Keratinocyte (primary cell): ENCODE data around the gene HSF2. TPM values are rescaled to one million over a fixed set of nuclear protein-coding genes. Genes with fewer than 3 reads are reported as not detected.
A peak's percentile ranks its signal among the peaks of the same experiment; 100 is the strongest.

Experiments used
- DNase-seq: peaks from one replicate; pipeline ENCODE4 v3.0.0-alpha.2; 2011; ENCODE audit warnings: low read depth, missing footprints, low spot score
- FAIRE-seq: peaks from 2 replicates; lab custom pipeline; 2011; peaks lifted over from hg19 to GRCh38; lab: Jason Lieb, UNC
- H2AFZ ChIP-seq: 2 replicates; pipeline ENCODE4 v1.6.0; 2012; ENCODE audit warnings: low read length, control low read depth, inconsistent platforms; ENCODE audit not compliant: control insufficient read depth
- H3K27ac ChIP-seq: 2 replicates; pipeline ENCODE4 v1.5.1; 2011; ENCODE audit warnings: low read length; ENCODE audit not compliant: control insufficient read depth, insufficient read depth
- H3K27me3 ChIP-seq: 3 replicates; pipeline ENCODE4 v1.6.0; 2011; ENCODE audit warnings: low read length; ENCODE audit not compliant: control insufficient read depth, insufficient read depth; ENCODE audit errors: extremely low read depth
- H3K36me3 ChIP-seq, 2 experiments: 2 replicates in 1 of 2; 3 replicates in 1 of 2; pipeline ENCODE4 v1.5.1; 2011; ENCODE audit warnings: low read length in 2 of 2, mild to moderate bottlenecking in 1 of 2; ENCODE audit not compliant: control insufficient read depth in 2 of 2, insufficient read depth in 2 of 2; ENCODE audit errors: extremely low read depth in 1 of 2
- H3K4me1 ChIP-seq: 3 replicates; pipeline ENCODE4 v1.5.1; 2011; ENCODE audit warnings: low read length; ENCODE audit not compliant: control insufficient read depth, insufficient read depth; ENCODE audit errors: extremely low read depth
- H3K4me2 ChIP-seq: 3 replicates; pipeline ENCODE4 v1.6.0; 2011; ENCODE audit warnings: low read depth, low read length; ENCODE audit not compliant: control insufficient read depth, insufficient read depth; ENCODE audit errors: extremely low read depth
- H3K4me3 ChIP-seq, 3 experiments: fragments of 200-600 bp in 1 of 3; sonication (generic) in 1 of 3; 2 replicates in 2 of 3; 3 replicates in 1 of 3; pipeline ENCODE4 v1.5.1; 2011 to 2016; ENCODE audit warnings: low read length in 3 of 3, mild to moderate bottlenecking in 3 of 3, control low read depth in 2 of 3, inconsistent platforms in 1 of 3, low read depth in 1 of 3, mixed read lengths in 1 of 3, mixed run types in 1 of 3, moderate library complexity in 1 of 3; ENCODE audit not compliant: control insufficient read depth in 2 of 3, insufficient read depth in 2 of 3; ENCODE audit errors: extremely low read depth in 1 of 3
- H3K79me2 ChIP-seq: 2 replicates; pipeline ENCODE4 v1.6.0; 2012; ENCODE audit warnings: low read length; ENCODE audit not compliant: control insufficient read depth, insufficient read depth
- H3K9ac ChIP-seq: 3 replicates; pipeline ENCODE4 v1.6.0; 2011; ENCODE audit warnings: low read length; ENCODE audit not compliant: control insufficient read depth, insufficient read depth; ENCODE audit errors: extremely low read depth
- H3K9me1 ChIP-seq: 3 replicates; pipeline ENCODE4 v1.6.0; 2011; ENCODE audit warnings: low read length; ENCODE audit not compliant: control insufficient read depth, insufficient read depth; ENCODE audit errors: extremely low read depth
- H3K9me3 ChIP-seq: 2 replicates; pipeline ENCODE4 v1.5.1; 2012; ENCODE audit warnings: low read depth, low read length; ENCODE audit not compliant: control insufficient read depth
- H4K20me1 ChIP-seq: 3 replicates; pipeline ENCODE4 v1.6.0; 2011; ENCODE audit warnings: low read length; ENCODE audit not compliant: control insufficient read depth, insufficient read depth; ENCODE audit errors: extremely low read depth
- EZH2 ChIP-seq: IDR thresholded peaks from one replicate; pipeline ENCODE4 v1.6.1; 2012; ENCODE audit warnings: inconsistent platforms, mild to moderate bottlenecking, low read length, moderate library complexity
- dilution Hi-C: fragments of 300-500 bp; cut with MboI; formaldehyde crosslinking; loops from one replicate; pipeline ENCODE4 v1.7.0; 2020; ENCODE audit warnings: low sequenced_read_pairs; ENCODE audit not compliant: extremely low pct_ligation_motif_present
- polyA plus RNA-seq, 5 experiments: library from polyadenylated mRNA; depleted of rRNA in 3 of 5; stranded (reverse) in 3 of 5; stranded (forward) in 1 of 5; unstranded in 1 of 5; fragments of >200 nt; gene quantifications; 1 replicate in 1 of 5; 2 replicates in 3 of 5; 3 replicates in 1 of 5; pipeline versions ENCODE4 v1.2.1 to v1.2.3, GENCODE V29; 2011 to 2012; ENCODE audit warnings: missing spikeins in 2 of 5, low read depth in 1 of 5, low replicate concordance in 1 of 5
- TF ChIP-seq, protein P1 (sequence below), 3 experiments: IDR thresholded peaks in 1 of 3; conservative IDR thresholded peaks in 1 of 3; optimal IDR thresholded peaks in 1 of 3; 2 replicates in 2 of 3; 3 replicates in 1 of 3; pipeline versions ENCODE3 to v1.5.1; 2011; ENCODE audit warnings: low read length in 3 of 3, mild to moderate bottlenecking in 3 of 3, moderate library complexity in 2 of 3, control low read depth in 1 of 3, inconsistent platforms in 1 of 3; ENCODE audit not compliant: insufficient read depth in 2 of 3; ENCODE audit errors: extremely low read depth in 1 of 3

HSF2 gene
- polyA plus RNA-seq, 1 donor (not counting 4 experiments of a cell fraction or from before 2014, with no cell fraction given), result 22.5 TPM

DNA sequence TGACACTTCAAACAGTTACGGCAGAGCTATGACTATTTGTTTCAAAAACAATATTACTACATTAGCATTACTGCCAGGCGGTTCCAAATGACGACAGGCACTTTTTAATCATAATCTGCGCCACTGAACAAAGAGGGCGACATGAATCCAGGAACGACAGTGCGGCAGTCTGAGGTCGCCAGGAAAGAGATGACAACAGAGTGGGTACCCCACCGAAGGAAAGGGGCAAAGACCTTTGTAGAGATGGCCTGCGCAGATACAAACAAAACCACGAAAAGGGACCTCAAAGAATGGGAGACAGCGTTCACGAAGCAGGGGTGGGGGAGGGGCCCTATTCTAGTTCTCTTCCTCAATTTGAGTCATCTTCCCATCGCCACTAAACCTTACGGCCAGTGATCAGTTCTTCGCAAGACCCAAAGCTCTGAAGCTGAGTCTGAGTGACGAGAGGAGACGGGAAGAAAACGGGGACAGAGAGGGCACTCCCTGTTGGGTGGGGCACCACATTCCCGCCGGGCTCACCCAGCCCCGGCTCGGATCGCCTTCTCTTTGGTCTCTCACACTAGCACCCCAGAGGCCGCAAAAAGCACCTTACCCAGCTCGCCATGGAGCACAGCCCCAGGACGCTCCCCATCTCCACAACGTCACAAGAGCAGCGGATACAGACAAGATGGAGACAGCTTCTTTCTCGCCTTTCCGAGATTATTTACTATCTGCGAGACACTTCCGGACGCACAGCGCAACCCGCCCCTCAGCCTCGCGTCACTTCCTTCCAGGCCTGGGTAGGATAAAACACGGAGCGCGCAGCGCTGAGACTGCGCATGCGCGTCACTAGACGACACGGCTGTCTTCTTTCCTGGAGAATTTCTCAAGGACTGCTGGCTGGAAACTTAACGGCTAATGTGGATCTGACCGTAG lies 71.9 kb downstream of the HSF2 start, which contains the start of gene SERINC1:
Gene SERINC1 (minus strand): TSS at position 701 of the 915 bp plus-strand sequence. CDS start 70 bp downstream, at position 631.
- dilution Hi-C loops, result no loop called here

DNA sequence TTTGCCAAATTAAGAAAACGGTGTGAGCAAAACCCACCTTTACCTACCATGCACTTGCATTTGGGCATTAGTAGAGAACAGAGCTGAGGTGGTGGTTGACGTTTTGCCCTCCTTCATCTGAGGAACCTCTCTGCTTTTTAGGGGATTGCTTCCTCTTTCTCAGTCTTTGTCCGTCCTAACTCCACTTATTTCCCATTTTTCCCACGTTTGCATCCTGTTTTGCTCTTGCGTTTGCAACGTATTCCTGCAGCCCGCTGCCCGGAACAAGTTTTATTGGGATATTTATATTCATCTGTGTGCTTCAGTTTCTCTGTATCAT lies 72.5 kb downstream of the HSF2 start:
- H3K9ac ChIP-seq, result peak overlapping the region; percentile 100
- DNase-seq (no peak), FAIRE-seq (no peak)
- H3K27me3 ChIP-seq, result no peaks in the 10 kb centered on the region
- TF ChIP-seq, protein P1, sequence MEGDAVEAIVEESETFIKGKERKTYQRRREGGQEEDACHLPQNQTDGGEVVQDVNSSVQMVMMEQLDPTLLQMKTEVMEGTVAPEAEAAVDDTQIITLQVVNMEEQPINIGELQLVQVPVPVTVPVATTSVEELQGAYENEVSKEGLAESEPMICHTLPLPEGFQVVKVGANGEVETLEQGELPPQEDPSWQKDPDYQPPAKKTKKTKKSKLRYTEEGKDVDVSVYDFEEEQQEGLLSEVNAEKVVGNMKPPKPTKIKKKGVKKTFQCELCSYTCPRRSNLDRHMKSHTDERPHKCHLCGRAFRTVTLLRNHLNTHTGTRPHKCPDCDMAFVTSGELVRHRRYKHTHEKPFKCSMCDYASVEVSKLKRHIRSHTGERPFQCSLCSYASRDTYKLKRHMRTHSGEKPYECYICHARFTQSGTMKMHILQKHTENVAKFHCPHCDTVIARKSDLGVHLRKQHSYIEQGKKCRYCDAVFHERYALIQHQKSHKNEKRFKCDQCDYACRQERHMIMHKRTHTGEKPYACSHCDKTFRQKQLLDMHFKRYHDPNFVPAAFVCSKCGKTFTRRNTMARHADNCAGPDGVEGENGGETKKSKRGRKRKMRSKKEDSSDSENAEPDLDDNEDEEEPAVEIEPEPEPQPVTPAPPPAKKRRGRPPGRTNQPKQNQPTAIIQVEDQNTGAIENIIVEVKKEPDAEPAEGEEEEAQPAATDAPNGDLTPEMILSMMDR (optimal IDR thresholded peaks at IDR 0.05 in 1 of 3, IDR thresholded peaks at IDR 0.05 in 1 of 3, conservative IDR thresholded peaks at IDR 0.05 in 1 of 3; ENCODE audit: extremely low read depth in 1 of 3, insufficient read depth in 2 of 3, low read length in 3 of 3), result no peak
- TF ChIP-seq EZH2, result no peak
- peak overlapping the region; percentile 84 for H3K4me2 ChIP-seq
- H3K9me1 ChIP-seq, result no peaks in the 10 kb centered on the region
- H3K79me2 ChIP-seq, result peaks cover 52% of the 10 kb centered on the region
- H3K4me3 ChIP-seq, result peak overlapping the region; percentile 73 to 87 (median 79)
- peaks cover 0 to 3% of the 10 kb centered on the region in 2 experiments for H3K36me3 ChIP-seq
- no peaks in the 10 kb centered on the region for H3K9me3 ChIP-seq
- H3K4me1 ChIP-seq, result peaks cover 5% of the 10 kb centered on the region
- dilution Hi-C loops, result no loop called here
- no peaks in the 10 kb centered on the region for H4K20me1 ChIP-seq
- H3K27ac ChIP-seq, result peak overlapping the region; percentile 99
- peak overlapping the region; percentile 95 for H2AFZ ChIP-seq

More for the DNA sequence above, 71.9 kb downstream of the HSF2 start, which contains the start of gene SERINC1:
- peaks cover 5% of the 10 kb centered on the region for H3K4me1 ChIP-seq
- H3K4me3 ChIP-seq, result peak within 1 kb of the TSS; percentile 73 to 87 (median 79)
- no peaks in the 10 kb centered on the region for H4K20me1 ChIP-seq
- TF ChIP-seq EZH2, result no peak
- TF ChIP-seq, protein P1 (optimal IDR thresholded peaks at IDR 0.05 in 1 of 3, IDR thresholded peaks at IDR 0.05 in 1 of 3, conservative IDR thresholded peaks at IDR 0.05 in 1 of 3; ENCODE audit: extremely low read depth in 1 of 3, insufficient read depth in 2 of 3, low read length in 3 of 3), result no peak
- peaks cover 0 to 4% of the 10 kb centered on the region in 2 experiments for H3K36me3 ChIP-seq
- peaks cover 59% of the 10 kb centered on the region for H3K79me2 ChIP-seq
- FAIRE-seq (peak; percentile 95), DNase-seq (peak; percentile 74)
- H3K9me3 ChIP-seq, result no peaks in the 10 kb centered on the region
- H3K9me1 ChIP-seq, result no peaks in the 10 kb centered on the region
- H3K27me3 ChIP-seq, result no peaks in the 10 kb centered on the region
- peak within 1 kb of the TSS; percentile 100 for H3K9ac ChIP-seq
- H2AFZ ChIP-seq, result peak within 1 kb of the TSS; percentile 95
- peak within 1 kb of the TSS; percentile 84 for H3K4me2 ChIP-seq
- H3K27ac ChIP-seq, result peak within 1 kb of the TSS; percentile 99
